GM18511 (cell line): ENCODE results near the gene ABCB6.

Experiments used
- ATAC-seq: cut with Tn5 transposase; IDR thresholded peaks from one replicate; pipeline ENCODE4 v1.9.1; 2021; ENCODE audit warnings: mild to moderate bottlenecking, moderate library complexity; ENCODE audit not compliant: unreplicated experiment

ABCB6 gene

GRCh38 chr2:219245899-219246230 lies 27.1 kb upstream of the ABCB6 start:
- ATAC-seq: no peak

DNA sequence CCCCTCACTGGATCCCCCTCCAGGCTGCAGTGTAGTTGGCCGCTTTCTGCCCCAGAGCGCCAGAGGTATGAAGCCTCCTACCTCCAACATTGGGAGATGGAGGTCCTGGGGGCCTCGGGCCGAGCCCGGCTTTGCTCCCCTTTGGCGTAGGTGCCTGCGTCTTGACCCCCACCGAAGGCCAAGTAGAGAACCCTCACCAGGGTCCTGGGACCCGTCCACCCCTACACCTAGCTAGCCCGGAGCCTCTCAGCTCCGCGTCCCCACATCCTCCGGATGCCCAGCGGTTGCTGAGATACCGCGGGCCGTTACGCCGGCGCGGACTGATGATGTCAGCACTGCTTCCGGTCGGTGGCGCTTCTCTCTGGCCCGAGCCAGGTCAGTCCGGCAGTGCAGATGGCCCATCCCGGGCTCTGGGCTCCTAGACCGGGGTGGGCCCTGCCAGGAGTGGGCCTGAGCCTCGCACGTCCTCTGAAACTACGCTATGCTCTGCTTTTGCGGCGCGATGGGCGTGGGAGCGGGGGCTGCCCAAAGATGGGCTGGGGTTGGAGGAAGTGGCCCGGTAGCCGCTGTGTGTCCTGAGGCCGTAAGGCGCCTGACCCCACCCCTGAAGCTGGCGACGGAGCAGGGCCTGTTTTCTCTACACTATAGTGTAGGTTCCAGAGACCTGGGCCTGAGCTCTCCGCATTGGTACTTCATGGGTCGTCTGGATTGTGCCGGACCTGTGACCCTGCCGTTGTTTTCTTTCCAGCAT lies 26.6 kb upstream of the ABCB6 start, which contains the start of the genes GLB1L and STK16:
Gene GLB1L, minus strand, starts transcription at position 297 of the 751 bp plus-strand sequence. CDS start 1,871 bp downstream, outside the sequence.
Gene STK16, plus strand, starts transcription at position 332 of the 751 bp plus-strand sequence. CDS start 521 bp downstream, outside the sequence.
- peak; percentile 69 for ATAC-seq

GRCh38 chr2:219244789-219245147 lies 26.0 kb upstream of the ABCB6 start:
- no peak for ATAC-seq

DNA sequence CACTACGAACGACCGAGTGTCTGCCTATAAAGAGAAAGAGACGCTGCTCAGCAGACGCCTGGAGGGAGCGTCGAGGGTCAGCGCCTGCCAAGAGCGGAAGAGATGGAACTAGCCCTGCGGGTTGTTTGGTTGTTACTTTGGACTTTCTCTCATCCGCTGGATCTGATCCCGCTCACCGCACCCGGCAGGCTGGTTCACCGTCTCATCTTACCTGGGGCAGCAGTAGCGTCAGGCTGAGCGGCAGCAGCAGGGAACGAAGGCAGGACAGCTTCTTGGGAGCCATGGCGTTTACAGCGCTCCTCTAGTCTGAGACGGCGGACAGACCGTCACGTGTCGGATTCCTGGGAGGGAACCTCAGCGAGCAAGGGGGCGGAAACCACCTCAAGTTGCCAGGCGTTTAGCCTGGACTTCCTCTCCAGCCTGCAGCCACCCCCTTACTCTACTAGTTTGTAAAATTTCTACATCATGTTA lies 24.6 kb upstream of the ABCB6 start:
- ATAC-seq: no peak

- no peak for ATAC-seq
Measured at GRCh38 chr2:219234331-219234730, 15.6 kb upstream of the ABCB6 start.

DNA sequence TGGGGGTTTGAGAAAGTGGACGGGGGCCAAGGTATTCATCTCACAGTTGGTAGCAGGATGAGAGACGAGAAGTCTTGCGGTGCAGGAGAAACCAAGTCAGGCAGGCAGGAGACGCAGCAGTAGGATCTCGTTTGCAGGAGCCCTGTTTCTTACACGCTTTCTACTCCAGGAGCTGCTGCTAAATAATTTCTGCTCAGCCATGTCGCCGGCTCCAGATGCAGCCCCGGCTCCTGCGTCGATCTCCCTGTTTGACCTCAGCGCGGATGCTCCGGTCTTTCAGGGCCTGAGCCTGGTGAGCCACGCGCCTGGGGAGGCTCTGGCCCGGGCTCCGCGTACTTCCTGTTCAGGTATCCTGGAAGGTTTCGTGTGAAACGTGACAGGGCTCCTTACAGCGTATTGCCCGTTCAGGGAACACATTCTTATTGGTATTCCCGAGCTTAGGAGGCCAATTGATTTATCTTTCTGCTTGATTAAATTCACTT lies 11.3 kb upstream of the ABCB6 start:
- peak; percentile 23 for ATAC-seq

GRCh38 chr2:219229305-219230058 lies 10.7 kb upstream of the ABCB6 start, which contains the start of the genes ANKZF1 and ATG9A:
Gene ANKZF1, plus strand, starts transcription at chr2:219229806. Its CDS starts 452 bp downstream, at chr2:219230258.
Gene ATG9A, minus strand, starts transcription at chr2:219229636. Its CDS starts 1,612 bp downstream, at chr2:219228024.
- ATAC-seq: peak; percentile 98

- peak; percentile 19 for ATAC-seq
Measured at GRCh38 chr2:219228911-219229304, 10.2 kb upstream of the ABCB6 start.

DNA sequence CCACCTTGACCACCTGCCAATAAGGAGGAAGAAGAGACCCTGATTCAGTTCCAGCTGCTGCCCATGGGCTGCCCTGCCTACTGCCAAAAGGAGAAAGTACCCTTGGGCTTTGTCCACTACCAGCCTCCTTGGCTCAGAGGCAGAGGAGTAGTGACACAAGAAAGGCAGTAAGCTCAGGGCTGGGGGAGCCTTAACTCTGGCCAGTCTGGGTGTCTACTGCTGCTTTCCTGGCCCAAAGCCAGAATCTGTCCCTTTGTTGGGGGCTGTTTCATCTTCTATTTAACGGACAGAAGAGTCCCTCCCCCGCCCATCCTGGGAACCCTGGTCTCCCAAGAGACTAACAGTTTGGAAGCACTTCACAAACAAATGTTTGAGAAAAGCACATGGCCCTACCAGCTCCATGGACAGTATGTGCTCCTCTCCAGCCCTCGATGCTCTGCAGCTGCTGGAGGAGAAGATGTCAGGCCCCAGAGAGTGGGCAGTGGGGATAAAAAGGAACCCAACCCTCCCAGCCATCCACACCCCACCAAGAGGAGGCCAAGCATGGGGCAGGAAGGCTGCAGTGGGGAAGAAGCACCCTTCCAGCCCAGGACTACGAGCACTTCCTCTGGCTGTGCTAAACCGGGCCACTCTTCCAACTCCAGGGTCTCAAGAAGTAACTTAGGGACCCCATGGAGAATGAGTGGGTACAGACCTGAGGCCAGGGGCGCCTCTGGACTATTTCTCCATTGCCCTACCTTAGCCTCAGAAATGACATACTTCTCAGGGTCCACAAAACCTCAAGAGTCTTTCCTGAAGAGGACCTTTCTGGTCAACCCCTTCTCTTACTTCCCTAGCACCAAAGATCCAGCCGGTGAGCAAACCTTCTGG lies 9.5 kb upstream of the ABCB6 start:
- no peak for ATAC-seq

DNA sequence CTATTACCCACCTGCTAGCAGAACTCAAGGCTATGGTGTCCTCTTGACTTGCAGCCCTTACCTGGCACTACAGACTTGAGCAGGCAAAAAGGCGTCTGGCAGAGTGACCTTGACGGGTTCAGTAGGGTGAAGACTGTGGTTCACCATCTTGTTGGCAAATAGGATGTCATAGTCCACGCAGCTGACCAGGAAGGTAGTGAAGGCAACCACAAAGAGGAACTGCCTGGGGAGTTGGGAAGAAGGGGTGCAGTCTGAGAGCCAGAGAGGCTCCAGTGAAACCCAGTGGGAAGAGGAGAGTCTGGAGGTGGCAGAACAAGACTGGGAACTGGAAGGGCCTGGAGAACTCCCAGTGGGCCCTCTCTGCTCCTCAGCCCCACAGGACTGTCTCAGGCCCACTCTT lies 6.6 kb upstream of the ABCB6 start:
- no peak for ATAC-seq

DNA sequence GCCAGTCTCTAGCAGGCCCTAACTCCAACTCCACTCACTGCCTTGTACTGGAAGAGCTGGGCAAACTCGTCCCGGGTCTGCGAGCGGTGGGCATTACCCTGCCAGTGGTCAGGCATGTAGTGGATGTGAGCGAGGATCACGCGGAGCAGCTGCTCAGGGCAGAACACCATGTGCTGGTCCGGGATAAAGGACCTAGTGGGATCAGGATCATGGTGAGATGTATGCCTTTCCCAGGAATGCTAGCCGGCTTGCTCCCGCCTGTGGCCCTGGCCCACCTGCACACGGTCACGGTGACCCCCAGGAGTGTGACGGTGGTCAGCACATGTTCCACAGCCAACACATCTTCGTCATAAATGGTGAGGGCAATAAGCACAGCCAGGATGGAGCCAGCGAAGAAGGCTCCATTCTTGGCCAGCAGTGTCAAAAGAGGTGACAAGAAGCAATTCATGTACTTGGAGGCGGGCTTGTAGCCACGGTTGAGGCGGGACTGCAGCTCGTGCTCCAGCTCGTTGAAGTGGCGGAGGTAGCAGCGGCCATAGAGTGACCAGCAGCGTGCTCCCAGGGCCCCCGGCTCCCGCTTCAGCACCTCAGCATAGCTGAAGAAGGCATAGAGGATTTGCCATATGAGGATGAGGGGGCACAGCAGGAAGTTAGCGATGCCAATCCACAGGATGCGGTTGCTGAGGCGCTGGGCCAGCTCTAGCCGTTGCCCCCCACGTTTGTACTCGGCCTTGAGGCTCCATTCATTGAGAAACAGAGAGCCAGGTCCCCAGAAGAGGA lies 5.3 kb upstream of the ABCB6 start:
- no peak for ATAC-seq

DNA sequence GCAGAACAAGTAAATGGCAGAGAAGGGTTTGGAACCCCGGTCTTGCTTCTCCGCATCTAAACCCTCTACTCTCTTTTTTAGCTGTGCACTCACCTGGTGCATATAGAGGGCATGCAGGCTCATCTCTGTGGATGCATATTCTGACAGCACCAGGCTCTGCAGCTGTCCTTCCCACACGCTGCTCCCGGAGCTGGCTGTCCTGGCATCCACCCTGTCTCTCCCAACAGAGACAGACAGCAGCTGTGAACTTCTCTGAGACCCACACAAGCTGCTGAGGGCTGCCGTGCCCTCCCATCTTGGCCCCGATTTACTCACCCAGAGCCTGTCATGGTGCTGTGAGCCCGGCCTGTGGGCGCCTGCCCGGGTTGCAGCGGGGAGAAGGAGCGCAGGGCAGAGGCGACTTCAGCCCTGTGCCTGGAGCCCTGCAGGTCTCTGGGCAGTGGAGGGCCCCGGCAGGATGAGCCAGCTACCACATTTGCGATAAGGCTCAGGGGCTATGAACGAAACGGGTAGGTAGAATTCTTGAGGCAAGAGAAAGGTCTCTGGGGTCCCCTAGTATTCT lies 3.3 kb upstream of the ABCB6 start:
- ATAC-seq: no peak

DNA sequence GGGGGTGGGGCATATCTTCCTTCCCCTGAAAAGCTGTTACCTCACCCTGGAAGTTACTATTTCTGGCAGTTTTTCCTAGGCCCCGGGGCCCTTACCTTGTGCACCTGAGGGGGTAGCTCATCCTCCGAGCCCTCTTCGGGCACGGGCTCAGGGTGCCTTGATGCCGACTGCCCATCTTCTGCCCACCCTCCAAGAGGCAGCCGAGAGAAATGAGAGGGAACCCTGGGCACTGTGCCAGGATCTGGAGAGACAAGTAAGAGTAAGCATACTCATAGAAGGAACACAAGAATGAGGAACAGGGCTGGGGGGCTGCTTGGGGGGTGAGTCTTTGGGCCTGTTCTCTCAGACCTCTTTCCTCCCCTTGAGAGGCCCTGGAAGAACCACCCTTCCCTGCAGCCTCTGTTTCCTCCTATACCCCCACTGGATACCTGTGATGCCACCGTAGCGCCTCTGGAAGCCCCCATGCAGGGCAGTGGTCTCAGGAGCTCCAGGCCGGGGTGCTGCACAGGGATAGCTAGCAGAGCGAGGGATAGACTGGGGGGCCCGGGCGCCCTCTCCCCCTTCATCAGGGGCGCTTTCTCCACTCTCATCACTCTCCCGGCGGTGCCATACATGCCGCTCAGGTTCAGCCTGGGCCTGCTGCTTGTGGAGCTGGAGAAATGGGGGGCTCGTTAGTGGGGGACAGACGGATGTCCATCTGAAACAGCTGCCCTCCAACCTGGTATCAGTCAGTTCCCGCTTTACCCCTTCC lies 2.1 kb upstream of the ABCB6 start:
- no peak for ATAC-seq

DNA sequence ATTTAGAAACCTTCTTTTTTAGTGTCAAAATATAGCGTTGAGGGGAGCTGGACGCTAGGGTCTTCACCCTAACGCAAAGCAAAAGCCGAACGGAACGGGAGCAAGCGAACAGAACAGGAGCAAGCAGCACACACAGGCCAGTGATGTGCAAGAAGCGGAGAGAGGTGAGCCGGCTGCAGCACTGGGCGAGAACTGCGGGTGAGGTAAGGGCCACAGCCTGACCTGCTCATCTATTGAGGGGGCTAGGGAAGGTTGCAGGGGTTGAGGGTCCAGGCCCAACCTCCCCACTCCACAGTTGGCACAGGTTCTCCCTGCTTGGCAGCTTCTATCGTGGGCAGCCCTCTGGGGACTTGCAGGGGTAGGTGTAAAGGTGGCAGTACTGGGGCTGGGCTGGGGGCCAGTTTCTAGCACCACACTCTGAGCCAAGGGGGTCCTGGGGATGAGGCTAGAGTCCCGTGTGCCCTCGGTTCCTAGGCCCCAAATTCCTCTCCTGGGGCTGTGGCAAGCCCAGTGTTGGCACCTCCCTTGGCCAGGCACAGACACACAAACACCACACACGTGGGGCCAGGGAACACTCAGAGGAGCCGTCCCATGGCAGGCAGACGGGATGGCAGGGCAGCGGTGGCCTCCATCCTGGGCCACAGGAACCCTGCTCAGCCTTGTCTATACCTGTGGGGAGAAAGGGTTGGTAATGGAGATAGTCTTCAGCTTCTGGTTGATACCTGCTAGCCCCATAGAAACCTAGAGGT lies 1.2 kb upstream of the ABCB6 start:
- no peak for ATAC-seq

DNA sequence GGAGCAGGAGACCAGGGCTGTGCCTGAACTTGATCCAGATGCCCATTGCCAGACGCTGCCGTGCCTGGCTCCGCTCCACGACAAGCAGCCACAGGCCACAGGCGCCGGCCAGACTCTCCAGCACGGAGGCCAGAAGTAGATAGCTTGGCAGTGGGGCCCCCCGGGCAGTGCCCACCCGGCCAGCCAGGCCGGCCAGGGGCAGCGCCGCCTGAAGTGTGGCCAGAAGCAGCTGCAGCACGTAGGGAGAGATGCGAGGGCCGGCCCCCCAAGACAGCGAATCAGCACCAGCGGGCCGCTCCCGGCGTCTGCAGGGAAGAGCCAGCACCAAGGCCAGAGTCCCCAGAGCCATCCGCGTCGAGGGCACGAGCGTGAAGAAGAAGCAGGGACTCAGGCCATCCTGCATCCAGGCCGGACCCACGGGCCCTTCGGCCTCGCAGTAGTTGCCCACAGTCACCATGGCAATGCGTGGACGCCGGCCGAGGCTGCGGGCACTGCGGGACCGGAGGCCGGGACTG lies 484 bp downstream of the ABCB6 start:
- peak; percentile 40 for ATAC-seq

DNA sequence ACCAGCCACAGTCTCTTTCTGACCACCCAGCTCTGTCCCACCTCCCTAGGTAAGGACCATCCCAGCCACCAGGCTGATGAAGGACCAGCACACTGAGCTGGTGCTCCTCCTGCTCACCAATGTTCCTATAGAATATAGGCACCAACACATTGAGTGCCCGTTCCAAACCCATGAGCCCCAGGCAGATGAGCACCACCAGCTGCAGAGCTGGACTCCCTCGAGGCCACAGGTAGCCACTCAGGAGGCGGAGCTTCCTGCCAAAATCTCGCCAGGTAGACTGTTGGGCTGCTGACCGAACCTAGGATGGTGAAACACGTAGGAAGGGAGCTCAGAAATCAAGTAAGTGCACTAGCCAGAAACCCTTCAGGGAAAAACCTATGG lies 2.2 kb downstream of the ABCB6 start:
- ATAC-seq: no peak

DNA sequence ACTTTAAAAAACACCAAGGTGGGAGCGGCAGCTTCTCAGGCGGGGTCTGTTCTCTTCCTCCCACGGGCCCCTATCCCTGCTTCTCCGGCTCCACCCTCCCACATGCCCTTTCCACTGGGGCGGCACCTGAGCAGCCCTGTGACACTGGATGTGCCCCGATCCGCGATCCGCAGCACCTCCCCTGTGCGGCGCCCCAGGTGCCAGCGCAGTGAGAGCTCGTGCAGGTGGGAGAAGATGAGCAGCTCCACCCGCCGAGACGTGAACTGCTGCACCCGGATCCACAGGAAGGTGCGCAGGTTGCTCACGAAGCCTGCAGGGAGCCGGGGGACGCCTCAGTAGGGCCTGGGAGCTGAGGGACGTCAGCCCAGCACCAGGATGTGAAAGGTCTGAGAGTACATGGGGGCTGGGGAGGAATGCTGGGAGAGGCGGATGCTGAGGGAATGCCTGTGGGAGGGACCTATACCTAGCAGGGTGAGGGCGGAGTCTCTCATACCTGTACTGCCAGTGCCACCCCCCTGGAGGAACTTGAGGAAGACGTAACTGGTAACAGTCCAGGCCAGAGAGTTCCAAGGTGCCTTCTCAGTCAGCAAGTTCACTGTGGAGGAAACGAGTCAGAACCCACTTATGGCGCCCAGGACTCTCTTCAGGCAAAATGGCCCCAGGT lies 2.8 kb downstream of the ABCB6 start:
- no peak for ATAC-seq

DNA sequence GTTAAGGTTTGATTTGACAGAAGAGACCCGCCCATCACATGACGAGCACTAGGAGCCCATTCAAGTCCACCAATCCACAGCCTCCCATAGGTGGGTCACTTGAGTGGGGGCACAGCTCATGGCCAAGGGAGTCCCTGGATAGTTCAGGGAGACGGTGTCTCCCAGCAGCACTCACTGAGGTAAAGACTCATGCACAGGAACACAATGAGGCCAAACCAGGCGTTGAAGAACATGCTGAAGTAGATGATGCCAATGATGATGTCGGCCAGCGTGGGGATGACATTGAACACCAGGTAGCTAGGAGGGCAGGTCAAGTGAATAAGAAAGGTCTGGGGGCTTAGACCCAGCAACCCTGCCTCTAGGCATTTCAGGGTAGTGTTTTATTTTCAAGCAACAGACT lies 4.0 kb downstream of the ABCB6 start:
- ATAC-seq: no peak
